Liver (tissue), 9 donors: ENCODE measurements around the gene NCK2. TPM values are rescaled to one million over a fixed set of nuclear protein-coding genes. Genes with fewer than 3 reads are reported as not detected.

Source experiments
- DNase-seq: peaks from one replicate; pipeline ENCODE4 v3.0.0-alpha.2; 2017; ENCODE audit warnings: low spot score
- H3K27ac ChIP-seq, 2 donors: one replicate each; pipeline ENCODE4 v1.7.0; 2013; ENCODE audit warnings: inconsistent platforms in 2 of 2, low read length in 2 of 2, control low read depth in 1 of 2, low read depth in 1 of 2, mild to moderate bottlenecking in 1 of 2
- H3K27me3 ChIP-seq, 4 donors: one replicate each; pipeline versions ENCODE4 v1.6.1 to v1.7.0; 2013; ENCODE audit warnings: low read length in 3 of 4, inconsistent platforms in 1 of 4, mild to moderate bottlenecking in 1 of 4, moderate library complexity in 1 of 4; ENCODE audit not compliant: control insufficient read depth in 4 of 4, insufficient read depth in 4 of 4
- H3K36me3 ChIP-seq, 4 donors: one replicate each; pipeline versions ENCODE4 v1.6.1 to v1.7.0; 2013; ENCODE audit warnings: low read length in 3 of 4, mild to moderate bottlenecking in 3 of 4, low read depth in 1 of 4, moderate library complexity in 1 of 4; ENCODE audit not compliant: control insufficient read depth in 4 of 4, insufficient read depth in 3 of 4
- H3K4me1 ChIP-seq, 4 donors: one replicate each; pipeline versions ENCODE4 v1.6.1 to v1.7.0; 2013; ENCODE audit warnings: low read length in 3 of 4, mild to moderate bottlenecking in 3 of 4, moderate library complexity in 1 of 4; ENCODE audit not compliant: control insufficient read depth in 4 of 4, insufficient read depth in 4 of 4
- H3K4me3 ChIP-seq, 3 donors: one replicate each; pipeline versions ENCODE4 v1.6.1 to v1.7.0; 2013; ENCODE audit warnings: low read length in 3 of 3, control low read depth in 1 of 3, low read depth in 1 of 3, mild to moderate bottlenecking in 1 of 3
- H3K9ac ChIP-seq, 2 donors: one replicate each; pipeline ENCODE4 v1.7.0; 2013; ENCODE audit warnings: low read length in 2 of 2, mild to moderate bottlenecking in 2 of 2, moderate library complexity in 2 of 2, control low read depth in 1 of 2, low read depth in 1 of 2
- H3K9me3 ChIP-seq, 4 donors: one replicate each; pipeline versions ENCODE4 v1.6.1 to v1.7.0; 2013; ENCODE audit warnings: low read length in 3 of 4; ENCODE audit not compliant: control insufficient read depth in 4 of 4
- CTCF ChIP-seq: fragments of 150-350 bp; IDR thresholded peaks from 2 replicates; pipeline ENCODE4 v1.5.1; 2017; ENCODE audit warnings: improper control_type of control experiment, low read depth, low read length; ENCODE audit not compliant: missing input control
- EGR1 ChIP-seq, 2 donors: IDR thresholded peaks; 2 replicates each; pipeline ENCODE4 v1.6.1; 2016 to 2018; ENCODE audit warnings: antibody characterized with exemption in 2 of 2, low read depth in 2 of 2
- FOXA2 ChIP-seq: IDR thresholded peaks from 2 replicates; pipeline ENCODE4 v1.6.1; 2016; ENCODE audit warnings: antibody characterized with exemption
- HNF4A ChIP-seq, 2 donors: conservative IDR thresholded peaks; 2 replicates each; pipeline ENCODE4 v1.6.1; 2016; ENCODE audit warnings: antibody characterized with exemption in 2 of 2, mild to moderate bottlenecking in 2 of 2
- HNF4G ChIP-seq: IDR thresholded peaks from 2 replicates; pipeline ENCODE4 v1.6.1; 2016; ENCODE audit warnings: antibody characterized with exemption
- MAX ChIP-seq: IDR thresholded peaks from 2 replicates; pipeline ENCODE4 v1.6.1; 2016; ENCODE audit warnings: antibody characterized with exemption
- NR2F2 ChIP-seq: IDR thresholded peaks from 2 replicates; pipeline ENCODE4 v1.6.1; 2016; ENCODE audit warnings: antibody characterized with exemption
- RXRA ChIP-seq, 2 donors: IDR thresholded peaks; 2 replicates each; pipeline ENCODE4 v1.6.1; 2017 to 2018; ENCODE audit warnings: antibody characterized with exemption in 2 of 2, mild to moderate bottlenecking in 1 of 2
- SP1 ChIP-seq: IDR thresholded peaks from 2 replicates; pipeline ENCODE4 v1.6.1; 2018; ENCODE audit warnings: antibody characterized with exemption, mild to moderate bottlenecking
- TAF1 ChIP-seq: conservative IDR thresholded peaks from 2 replicates; pipeline ENCODE4 v1.6.1; 2016; ENCODE audit warnings: antibody characterized with exemption, mild to moderate bottlenecking
- YY1 ChIP-seq: IDR thresholded peaks from 2 replicates; pipeline ENCODE4 v1.6.1; 2016; ENCODE audit warnings: antibody characterized with exemption, mild to moderate bottlenecking
- ZBTB33 ChIP-seq: IDR thresholded peaks from 2 replicates; pipeline ENCODE4 v1.6.1; 2016; ENCODE audit warnings: antibody characterized with exemption
- WGBS: extraction: QIAGEN DNeasy Blood & Tissue Kit; methylation state at CpG from one replicate; pipeline ENCODE4 v1.1.7; 2013; 5-methylcytosine and 5-hydroxymethylcytosine counted together
- polyA plus RNA-seq, 2 donors: library from polyadenylated mRNA; stranded (reverse) in 1 of 2; unstranded in 1 of 2; fragments of 200-250 nt in 1 of 2; fragments of >200 nt in 1 of 2; fragmentation: Nextera tagmentation in 1 of 2; extraction: Ambion mirVana in 1 of 2; gene quantifications; one replicate each; pipeline versions ENCODE4 v1.2.1 to v1.2.3, GENCODE V29; 2013 to 2015
- total RNA-seq, 2 donors: library from RNA; depleted of rRNA; stranded (reverse); fragments of >200 nt; gene quantifications; one replicate each; pipeline ENCODE4 v1.2.3, GENCODE V29; 2014
- donor health status: healthy.
- donor health status: healthy.
- donor health status: healthy.
- donor health status: healthy.
- donor health status: healthy.

NCK2 gene
- total and polyA plus RNA-seq, 4 donors = 3.4 to 15.0 (median 10.7) TPM

- TF ChIP-seq ZBTB33 = no peak
- TF ChIP-seq CTCF = no peak
Observed at GRCh38 chr2:105752691-105753358, 8.1 kb downstream of the NCK2 start (continued).

- no peak overlapping the region for H3K9ac ChIP-seq
- no peak overlapping the region for H3K4me3 ChIP-seq
- H3K27ac ChIP-seq = no peak overlapping the region
- H3K9me3 ChIP-seq = no peaks in the 10 kb centered on the region
- no peak for DNase-seq
- peaks cover 0 to 3% (median under 1%) of the 10 kb centered on the region in 4 donors for H3K4me1 ChIP-seq
- no peaks in the 10 kb centered on the region for H3K36me3 ChIP-seq
- 95% methylated on average over 2 of the region's 2 CpGs for WGBS
- TF ChIP-seq RXRA (IDR thresholded peaks at IDR 0.05) = no peak
- no peak for TF ChIP-seq NR2F2
- no peak for TF ChIP-seq HNF4A (conservative IDR thresholded peaks at IDR 0.05)
- H3K27me3 ChIP-seq = no peaks in the 10 kb centered on the region
Observed at GRCh38 chr2:105753380-105753779, 8.7 kb downstream of the NCK2 start.

- peak overlapping the region in 1 of 2 donors; percentile 2 for H3K27ac ChIP-seq
- no peak overlapping the region for H3K4me3 ChIP-seq
- H3K9me3 ChIP-seq = no peaks in the 10 kb centered on the region
Observed at GRCh38 chr2:105754011-105754410, 9.3 kb downstream of the NCK2 start.

More at GRCh38 chr2:105754011-105754410, 9.3 kb downstream of the NCK2 start:
- Histone ChIP-seq H3K36me3 (no peaks in the 10 kb centered on the region), H3K4me1 (peaks cover 0 to 3% (median under 1%) of the 10 kb centered on the region in 4 donors), H3K9ac (no peak overlapping the region), H3K27me3 (no peaks in the 10 kb centered on the region)
- no peak for DNase-seq
- no peak for TF ChIP-seq SP1
- no peak for TF ChIP-seq EGR1 (IDR thresholded peaks at IDR 0.05; ENCODE audit: low read depth in 2 of 2)
- no peak for TF ChIP-seq CTCF
- no peak for TF ChIP-seq HNF4A (conservative IDR thresholded peaks at IDR 0.05)
- TF ChIP-seq FOXA2 = no peak
- TF ChIP-seq ZBTB33 = no peak
- TF ChIP-seq YY1 = no peak
- TF ChIP-seq HNF4G = no peak
- no peak for TF ChIP-seq TAF1
- TF ChIP-seq MAX = no peak
- 80% methylated on average over 5 of the region's 5 CpGs for WGBS
